Caco-2 (cell line): ENCODE measurements around the gene SLC39A11. TPM values are rescaled to one million over a fixed set of nuclear protein-coding genes. Genes with fewer than 3 reads are reported as not detected.

ENCODE experiments used
- BruUV-seq: library from RNA; stranded (reverse); fragments of 400-500 nt; replicated peaks from 2 replicates; lab custom pipeline; 2021; lab: Mats Ljungman, UMichigan
- CTCF ChIA-PET: fragments of 300-600 bp; sonication (Branson Sonifier 250); formaldehyde crosslinking; loops from one replicate; lab custom pipeline; 2022; ENCODE audit warnings: antibody characterized with exemption; lab: Charles Lee
- POLR2A ChIA-PET: fragments of 300-600 bp; sonication (Branson Sonifier 250); formaldehyde crosslinking; loops from one replicate; lab custom pipeline; 2022; ENCODE audit warnings: antibody characterized with exemption; lab: Charles Lee
- DNase-seq, 2 experiments: peaks; one replicate each; pipeline versions ENCODE4 v3.0.0 to v3.0.0-alpha.2; 2020 to 2022
- H3K27me3 ChIP-seq: replicated peaks from 2 replicates; pipeline ENCODE4 v1.6.0; 2011; ENCODE audit warnings: low read length; ENCODE audit not compliant: control insufficient read depth, insufficient read depth
- H3K36me3 ChIP-seq: 2 replicates; pipeline ENCODE4 v1.5.1; 2011; ENCODE audit warnings: low read length; ENCODE audit not compliant: control insufficient read depth, insufficient read depth
- H3K4me1 ChIP-seq: fragments of 250-450 bp; sonication (Bioruptor Pico); 2 replicates; pipeline ENCODE4 v1.5.1; 2020; ENCODE audit warnings: mild to moderate bottlenecking
- H3K4me3 ChIP-seq: 2 replicates; pipeline ENCODE4 v1.5.1; 2011; ENCODE audit warnings: low read depth, mild to moderate bottlenecking, control low read depth, low read length
- H3K9me3 ChIP-seq: fragments of 250-450 bp; sonication (Bioruptor Pico); 2 replicates; pipeline ENCODE4 v1.5.1; 2020; ENCODE audit warnings: mild to moderate bottlenecking, moderate library complexity
- H3K27ac Mint-ChIP-seq: one replicate; pipeline ENCODE4 v1.8.0; 2022; ENCODE audit warnings: mixed read lengths; ENCODE audit not compliant: unreplicated experiment
- H3K27me3 Mint-ChIP-seq: one replicate; pipeline ENCODE4 v1.8.0; 2022; ENCODE audit warnings: mixed read lengths; ENCODE audit not compliant: insufficient read depth, unreplicated experiment
- H3K36me3 Mint-ChIP-seq: one replicate; pipeline ENCODE4 v1.8.0; 2022; ENCODE audit warnings: mild to moderate bottlenecking, mixed read lengths; ENCODE audit not compliant: insufficient read depth, unreplicated experiment
- H3K4me1 Mint-ChIP-seq: one replicate; pipeline ENCODE4 v1.8.0; 2022; ENCODE audit warnings: low read depth, mixed read lengths; ENCODE audit not compliant: unreplicated experiment
- H3K4me3 Mint-ChIP-seq: one replicate; pipeline ENCODE4 v1.8.0; 2022; ENCODE audit warnings: mild to moderate bottlenecking, moderate library complexity, mixed read lengths; ENCODE audit not compliant: unreplicated experiment
- H3K9me3 Mint-ChIP-seq: one replicate; pipeline ENCODE4 v1.8.0; 2022; ENCODE audit warnings: mixed read lengths; ENCODE audit not compliant: unreplicated experiment
- intact Hi-C: fragments of 100-400 bp; cut with micrococcal nuclease; formaldehyde crosslinking; loops from one replicate; pipeline ENCODE4 v1.10.0; 2022; ENCODE audit not compliant: unreplicated experiment
- total RNA-seq: library from RNA; stranded (reverse); gene quantifications from 2 replicates; pipeline ENCODE4 v1.2.3, GENCODE V29; 2022
- TF ChIP-seq, protein P1 (sequence below), 2 experiments: fragments of 200-600 bp in 1 of 2; IDR thresholded peaks; 1 replicate in 1 of 2; 2 replicates in 1 of 2; pipeline versions ENCODE4 v1.5.1 to v1.8.0; 2011 to 2022; ENCODE audit warnings: antibody characterized with exemption in 1 of 2, control low read depth in 1 of 2, inconsistent platforms in 1 of 2, low read depth in 1 of 2, low read length in 1 of 2, mild to moderate bottlenecking in 1 of 2, moderate library complexity in 1 of 2; ENCODE audit not compliant: insufficient read depth in 1 of 2, severe bottlenecking in 1 of 2, unreplicated experiment in 1 of 2

Gene SLC39A11
- total RNA-seq, 1 experiment from 2014 or later = 26.4 TPM

DNA sequence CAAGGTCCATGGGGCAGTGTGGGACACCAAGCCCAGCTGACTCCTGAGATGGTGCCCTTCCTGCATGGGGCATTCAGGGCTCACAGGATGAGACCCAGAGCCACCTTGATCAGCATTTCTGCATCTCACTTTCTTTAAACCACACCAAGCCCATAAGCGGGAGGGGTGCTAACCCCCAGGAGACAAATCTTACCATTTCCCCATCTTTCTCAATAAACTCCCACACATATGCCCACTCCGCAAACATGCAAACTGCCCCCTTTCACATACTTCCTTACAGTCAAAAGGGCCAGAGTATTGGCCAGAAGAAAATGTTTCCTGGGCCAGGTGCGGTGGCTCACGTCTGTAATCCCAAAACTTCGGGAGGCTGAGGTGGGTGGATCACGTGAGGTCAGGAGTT lies 3.7 kb upstream of the SLC39A11 start:
- TF ChIP-seq, protein P1, sequence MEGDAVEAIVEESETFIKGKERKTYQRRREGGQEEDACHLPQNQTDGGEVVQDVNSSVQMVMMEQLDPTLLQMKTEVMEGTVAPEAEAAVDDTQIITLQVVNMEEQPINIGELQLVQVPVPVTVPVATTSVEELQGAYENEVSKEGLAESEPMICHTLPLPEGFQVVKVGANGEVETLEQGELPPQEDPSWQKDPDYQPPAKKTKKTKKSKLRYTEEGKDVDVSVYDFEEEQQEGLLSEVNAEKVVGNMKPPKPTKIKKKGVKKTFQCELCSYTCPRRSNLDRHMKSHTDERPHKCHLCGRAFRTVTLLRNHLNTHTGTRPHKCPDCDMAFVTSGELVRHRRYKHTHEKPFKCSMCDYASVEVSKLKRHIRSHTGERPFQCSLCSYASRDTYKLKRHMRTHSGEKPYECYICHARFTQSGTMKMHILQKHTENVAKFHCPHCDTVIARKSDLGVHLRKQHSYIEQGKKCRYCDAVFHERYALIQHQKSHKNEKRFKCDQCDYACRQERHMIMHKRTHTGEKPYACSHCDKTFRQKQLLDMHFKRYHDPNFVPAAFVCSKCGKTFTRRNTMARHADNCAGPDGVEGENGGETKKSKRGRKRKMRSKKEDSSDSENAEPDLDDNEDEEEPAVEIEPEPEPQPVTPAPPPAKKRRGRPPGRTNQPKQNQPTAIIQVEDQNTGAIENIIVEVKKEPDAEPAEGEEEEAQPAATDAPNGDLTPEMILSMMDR (IDR thresholded peaks at IDR 0.05; ENCODE audit: insufficient read depth in 1 of 2, low read depth in 1 of 2, low read length in 1 of 2, severe bottlenecking in 1 of 2, unreplicated experiment in 1 of 2) = no peak
- no peak for DNase-seq
- no peaks in the 10 kb centered on the region for H3K4me1 Mint-ChIP-seq
- BruUV-seq = no TSS peak
- Histone ChIP-seq H3K4me1 (0 out of 2 replicates have a peak, but pooled peaks cover 5% of the 10 kb centered on the region), H3K36me3 (no peaks in the 10 kb centered on the region), H3K27me3 (no peaks in the 10 kb centered on the region), H3K4me3 (no peak overlapping the region), H3K9me3 (no peaks in the 10 kb centered on the region)
- peaks cover 6% of the 10 kb centered on the region for H3K36me3 Mint-ChIP-seq
- no peak overlapping the region for H3K27ac Mint-ChIP-seq
- intact Hi-C loops = loop anchor here (10.0 kb wide), 1 partner anchor 69 kb away; the partner anchor contains the start of gene SSTR2
- H3K9me3 Mint-ChIP-seq = no peaks in the 10 kb centered on the region
- POLR2A ChIA-PET = no interaction called here
- H3K27me3 Mint-ChIP-seq = peaks cover 6% of the 10 kb centered on the region
- H3K4me3 Mint-ChIP-seq = no peak overlapping the region
- CTCF ChIA-PET = no interaction called here

DNA sequence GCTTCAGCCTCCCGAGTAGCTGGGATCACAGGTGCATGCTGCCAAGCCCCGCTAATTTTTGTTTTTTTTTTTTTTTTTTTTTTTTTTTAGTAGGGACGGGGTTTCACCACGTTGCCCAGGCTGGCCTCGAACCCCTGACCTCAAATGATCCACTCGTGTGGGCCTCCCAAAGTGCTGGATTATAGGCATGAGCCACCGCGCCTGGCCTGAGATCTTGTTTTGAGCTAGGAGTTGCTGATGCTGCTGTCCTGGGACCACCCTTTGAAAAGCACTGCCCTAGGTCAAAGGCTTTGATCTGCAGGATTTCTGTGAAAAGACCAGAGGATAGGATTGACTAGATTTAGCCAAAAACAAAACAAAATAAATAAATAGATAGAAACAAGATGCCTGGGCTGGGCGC lies 798 bp upstream of the SLC39A11 start:
- POLR2A ChIA-PET = no interaction called here
- Mint-ChIP-seq H3K9me3 (no peaks in the 10 kb centered on the region), H3K4me3 (no peak overlapping the region), H3K27ac (no peak overlapping the region), H3K36me3 (peaks cover 6% of the 10 kb centered on the region), H3K4me1 (no peaks in the 10 kb centered on the region), H3K27me3 (no peaks in the 10 kb centered on the region)
- BruUV-seq = no TSS peak
- Histone ChIP-seq H3K27me3 (no peaks in the 10 kb centered on the region), H3K4me1 (0 out of 2 replicates have a peak, but pooled peaks cover 5% of the 10 kb centered on the region), H3K36me3 (no peaks in the 10 kb centered on the region), H3K9me3 (no peaks in the 10 kb centered on the region), H3K4me3 (no peak overlapping the region)
- intact Hi-C loops = loop anchor here (5.0 to 10.0 kb wide), 2 partner anchors 72 to 106 kb away; partner anchors contain the start of gene SSTR2
- DNase-seq = no peak
- CTCF ChIA-PET = interaction anchor here (1.5 kb wide), 1 partner anchor 368 kb away, joined by 3 read pairs; no protein-coding TSS in a partner anchor
- TF ChIP-seq, protein P1 (IDR thresholded peaks at IDR 0.05; ENCODE audit: insufficient read depth in 1 of 2, low read depth in 1 of 2, low read length in 1 of 2, severe bottlenecking in 1 of 2, unreplicated experiment in 1 of 2) = no peak

DNA sequence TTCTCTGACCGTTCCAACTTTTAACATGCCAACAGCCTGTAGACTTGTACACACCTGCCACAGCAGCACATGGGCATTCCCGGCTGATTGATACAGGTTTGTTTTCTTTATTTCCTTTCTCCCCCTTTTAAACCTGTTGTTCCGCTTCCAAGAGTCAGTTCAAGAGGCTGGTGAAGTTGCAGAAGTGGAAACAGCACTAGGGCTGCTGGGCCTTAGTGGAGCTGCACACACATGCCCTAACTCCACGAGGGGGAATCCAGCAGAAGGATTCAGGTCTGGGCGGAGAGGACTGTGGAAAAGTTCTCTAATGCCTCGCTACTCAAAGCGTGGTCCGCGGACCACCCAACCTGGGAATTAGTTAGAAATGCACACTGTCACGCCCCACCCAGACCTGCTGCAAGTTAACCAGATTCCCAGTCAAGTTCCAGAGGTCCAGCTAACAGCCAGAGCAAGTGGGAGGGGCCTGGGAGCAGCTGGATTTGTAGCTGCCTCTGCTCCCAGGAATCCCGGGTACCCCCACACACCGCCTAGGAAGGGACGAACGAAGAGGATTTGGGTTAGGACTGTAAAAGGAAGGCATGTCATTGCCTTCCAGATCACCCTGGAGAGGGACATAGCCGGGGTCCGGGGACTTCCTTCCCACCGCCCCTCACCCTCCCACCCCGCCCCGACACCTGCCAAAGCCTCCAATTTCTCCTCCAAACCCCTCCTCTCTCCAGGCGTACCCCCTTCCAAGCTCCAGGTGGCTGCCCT lies 542 bp downstream of the SLC39A11 start:
- Mint-ChIP-seq H3K36me3 (peaks cover 6% of the 10 kb centered on the region), H3K27me3 (no peaks in the 10 kb centered on the region), H3K27ac (peak overlapping the region; percentile 82), H3K4me1 (no peaks in the 10 kb centered on the region), H3K4me3 (peak overlapping the region; percentile 93), H3K9me3 (no peaks in the 10 kb centered on the region)
- Histone ChIP-seq H3K9me3 (no peaks in the 10 kb centered on the region), H3K27me3 (no peaks in the 10 kb centered on the region), H3K36me3 (no peaks in the 10 kb centered on the region), H3K4me1 (0 out of 2 replicates have a peak, but pooled peaks cover 5% of the 10 kb centered on the region), H3K4me3 (peak overlapping the region; percentile 66)
- TF ChIP-seq, protein P1 (IDR thresholded peaks at IDR 0.05; ENCODE audit: insufficient read depth in 1 of 2, low read depth in 1 of 2, low read length in 1 of 2, severe bottlenecking in 1 of 2, unreplicated experiment in 1 of 2) = no peak
- ChIA-PET POLR2A (interaction anchor here (0.5 kb wide), 1 partner anchor 867 kb away, joined by 3 read pairs; no protein-coding TSS in a partner anchor), CTCF (interaction anchor here (0.6 to 1.5 kb wide), 6 partner anchors 97 to 535 kb away, joined by 3 to 4 read pairs (median 3); no protein-coding TSS in a partner anchor)
- DNase-seq = peak; percentile 45 to 60
- TSS peak; percentile 60 for BruUV-seq
- intact Hi-C loops = loop anchor here (1.0 to 10.0 kb wide), 3 partner anchors 73 to 105 kb away; partner anchors contain the start of gene SSTR2
